ENCODE results near the gene ST6GALNAC5. TPM values are rescaled to one million over a fixed set of nuclear protein-coding genes. Genes with fewer than 3 reads are reported as not detected.

The ST6GALNAC5 gene
- total RNA-seq, 4 donors from 2014 or later, result 3.6 to 23.4 (median 11.0) TPM

DNA sequence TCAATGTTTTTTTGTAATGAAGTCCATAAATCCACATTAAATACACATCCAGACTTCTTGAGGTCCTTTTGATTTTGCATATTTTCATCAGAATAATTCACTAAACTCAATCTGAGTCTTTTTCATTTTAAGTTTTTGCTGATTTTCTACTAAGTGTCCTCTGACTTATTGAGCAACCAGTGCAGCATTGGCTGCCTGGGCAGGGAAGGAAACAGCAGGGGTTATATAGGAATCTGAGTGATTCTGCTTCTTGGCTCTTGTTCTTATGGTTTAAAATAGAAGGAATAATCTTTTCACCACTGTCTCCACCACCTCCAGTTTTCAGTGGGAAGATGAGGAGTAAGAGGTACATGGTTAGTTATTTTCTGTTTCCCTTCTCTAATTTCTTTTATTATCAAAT, 88.4 kb downstream of the ST6GALNAC5 start:
- ATAC-seq, result no peak
- Histone ChIP-seq H3K4me1 (no peaks in the 10 kb centered on the region), H3K27ac (no peak overlapping the region), H3K9me3 (no peaks in the 10 kb centered on the region), H3K27me3 (no peaks in the 10 kb centered on the region), H3K36me3 (no peaks in the 10 kb centered on the region), H3K4me3 (no peak overlapping the region)
- no peak for TF ChIP-seq EP300 (IDR thresholded peaks at IDR 0.05)
- TF ChIP-seq POLR2A (IDR thresholded peaks at IDR 0.05), result no peak
- TF ChIP-seq, protein P1, sequence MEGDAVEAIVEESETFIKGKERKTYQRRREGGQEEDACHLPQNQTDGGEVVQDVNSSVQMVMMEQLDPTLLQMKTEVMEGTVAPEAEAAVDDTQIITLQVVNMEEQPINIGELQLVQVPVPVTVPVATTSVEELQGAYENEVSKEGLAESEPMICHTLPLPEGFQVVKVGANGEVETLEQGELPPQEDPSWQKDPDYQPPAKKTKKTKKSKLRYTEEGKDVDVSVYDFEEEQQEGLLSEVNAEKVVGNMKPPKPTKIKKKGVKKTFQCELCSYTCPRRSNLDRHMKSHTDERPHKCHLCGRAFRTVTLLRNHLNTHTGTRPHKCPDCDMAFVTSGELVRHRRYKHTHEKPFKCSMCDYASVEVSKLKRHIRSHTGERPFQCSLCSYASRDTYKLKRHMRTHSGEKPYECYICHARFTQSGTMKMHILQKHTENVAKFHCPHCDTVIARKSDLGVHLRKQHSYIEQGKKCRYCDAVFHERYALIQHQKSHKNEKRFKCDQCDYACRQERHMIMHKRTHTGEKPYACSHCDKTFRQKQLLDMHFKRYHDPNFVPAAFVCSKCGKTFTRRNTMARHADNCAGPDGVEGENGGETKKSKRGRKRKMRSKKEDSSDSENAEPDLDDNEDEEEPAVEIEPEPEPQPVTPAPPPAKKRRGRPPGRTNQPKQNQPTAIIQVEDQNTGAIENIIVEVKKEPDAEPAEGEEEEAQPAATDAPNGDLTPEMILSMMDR (IDR thresholded peaks at IDR 0.05), result no peak
- no peak for TF ChIP-seq POLR2AphosphoS5 (IDR thresholded peaks at IDR 0.05)

DNA sequence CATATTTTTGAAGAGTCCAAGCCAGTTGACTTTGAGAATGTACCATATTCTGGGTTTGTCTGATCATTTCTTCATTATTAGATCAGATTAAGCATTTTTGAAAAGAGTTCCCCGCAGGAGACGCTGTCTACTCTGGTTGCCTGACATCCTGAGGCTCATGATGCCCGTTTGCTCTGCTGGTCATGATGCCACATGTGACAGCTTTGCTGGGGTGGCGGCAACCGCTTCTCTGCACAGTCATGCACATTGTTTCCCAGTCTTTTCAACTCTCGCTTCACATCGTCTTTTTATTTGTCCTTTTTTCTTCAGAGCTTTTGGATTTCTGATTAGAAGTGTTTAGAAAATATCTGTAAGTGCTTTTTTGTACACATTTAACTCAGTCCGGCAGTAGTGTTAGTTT, 90.7 kb downstream of the ST6GALNAC5 start:
- H3K4me3 ChIP-seq, result no peak overlapping the region

DNA sequence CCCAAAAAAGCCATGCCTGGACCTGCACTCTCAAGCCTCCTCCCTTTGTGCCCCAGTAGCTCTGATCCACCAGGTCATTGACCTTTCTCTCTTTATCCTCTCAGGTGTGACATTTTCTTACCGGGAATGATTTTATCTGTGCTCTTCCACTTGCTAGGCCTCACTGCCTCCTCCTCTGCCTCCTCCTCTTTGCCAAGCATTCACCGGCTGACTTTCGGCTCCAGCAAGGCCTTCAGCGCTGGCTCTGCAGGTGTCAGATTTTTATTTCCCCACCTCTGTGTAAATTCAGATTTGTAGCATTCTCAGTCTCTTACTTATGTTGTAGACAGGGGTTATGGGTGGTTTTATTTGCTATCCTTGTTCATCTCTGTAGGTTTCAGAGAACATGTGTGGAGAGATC, 91.5 kb downstream of the ST6GALNAC5 start:
- TF ChIP-seq POLR2A (IDR thresholded peaks at IDR 0.05) (no peak), EP300 (IDR thresholded peaks at IDR 0.05) (no peak), POLR2AphosphoS5 (IDR thresholded peaks at IDR 0.05) (no peak)
- TF ChIP-seq, protein P1 (IDR thresholded peaks at IDR 0.05), result no peak
- WGBS, 2 donors (ENCODE audit: low coverage in 1 of 2), result 94 to 98% methylated on average over 4 of the region's 4 CpGs
- Histone ChIP-seq H3K4me3 (no peak overlapping the region), H3K27me3 (no peaks in the 10 kb centered on the region), H3K36me3 (no peaks in the 10 kb centered on the region), H3K27ac (no peak overlapping the region), H3K9me3 (no peaks in the 10 kb centered on the region), H3K4me1 (no peaks in the 10 kb centered on the region)
- ATAC-seq, result no peak

More for the DNA sequence above, 90.7 kb downstream of the ST6GALNAC5 start:
- no peaks in the 10 kb centered on the region for H3K9me3 ChIP-seq
- no peak for ATAC-seq
- 83 to 85% methylated on average over 8 of the region's 8 CpGs for WGBS, 2 donors (ENCODE audit: low coverage in 1 of 2)
- no peaks in the 10 kb centered on the region for H3K4me1 ChIP-seq
- TF ChIP-seq EP300 (IDR thresholded peaks at IDR 0.05), result no peak
- TF ChIP-seq POLR2AphosphoS5 (IDR thresholded peaks at IDR 0.05), result no peak
- no peak for TF ChIP-seq POLR2A (IDR thresholded peaks at IDR 0.05)
- TF ChIP-seq, protein P1 (IDR thresholded peaks at IDR 0.05), result no peak
- no peaks in the 10 kb centered on the region for H3K36me3 ChIP-seq
- H3K27ac ChIP-seq, result no peak overlapping the region
- no peaks in the 10 kb centered on the region for H3K27me3 ChIP-seq

DNA sequence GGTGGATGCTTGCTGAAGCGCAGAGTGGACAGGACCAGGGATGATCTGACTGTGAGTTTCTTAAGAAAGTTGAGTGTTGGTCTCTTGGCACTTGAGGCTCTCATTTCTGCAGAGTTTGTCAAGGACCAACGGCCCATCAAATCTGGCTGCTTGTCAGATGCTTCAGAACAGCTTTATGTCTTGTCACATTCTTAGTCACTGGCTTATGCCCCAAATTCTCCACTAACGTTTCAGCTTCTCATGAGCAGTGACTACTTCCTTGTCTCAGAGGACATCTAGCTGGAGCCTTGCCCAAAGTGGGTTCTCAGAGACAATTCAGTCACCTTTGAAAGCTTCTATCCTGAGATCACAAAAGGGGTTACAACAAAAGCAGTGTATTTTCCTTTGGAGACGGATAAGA, 92.3 kb downstream of the ST6GALNAC5 start:
- no peaks in the 10 kb centered on the region for H3K27me3 ChIP-seq
- no peak overlapping the region for H3K27ac ChIP-seq
- H3K4me1 ChIP-seq, result no peaks in the 10 kb centered on the region
- WGBS, 2 donors (ENCODE audit: low coverage in 1 of 2), result 79% methylated on average over 2 to 3 of the region's 4 CpGs
- TF ChIP-seq EP300 (IDR thresholded peaks at IDR 0.05), result no peak
- TF ChIP-seq, protein P1 (IDR thresholded peaks at IDR 0.05), result no peak
- TF ChIP-seq POLR2AphosphoS5 (IDR thresholded peaks at IDR 0.05), result no peak
- no peak for TF ChIP-seq POLR2A (IDR thresholded peaks at IDR 0.05)
- ATAC-seq, result no peak
- no peak overlapping the region for H3K4me3 ChIP-seq
- H3K36me3 ChIP-seq, result no peaks in the 10 kb centered on the region
- H3K9me3 ChIP-seq, result no peaks in the 10 kb centered on the region

DNA sequence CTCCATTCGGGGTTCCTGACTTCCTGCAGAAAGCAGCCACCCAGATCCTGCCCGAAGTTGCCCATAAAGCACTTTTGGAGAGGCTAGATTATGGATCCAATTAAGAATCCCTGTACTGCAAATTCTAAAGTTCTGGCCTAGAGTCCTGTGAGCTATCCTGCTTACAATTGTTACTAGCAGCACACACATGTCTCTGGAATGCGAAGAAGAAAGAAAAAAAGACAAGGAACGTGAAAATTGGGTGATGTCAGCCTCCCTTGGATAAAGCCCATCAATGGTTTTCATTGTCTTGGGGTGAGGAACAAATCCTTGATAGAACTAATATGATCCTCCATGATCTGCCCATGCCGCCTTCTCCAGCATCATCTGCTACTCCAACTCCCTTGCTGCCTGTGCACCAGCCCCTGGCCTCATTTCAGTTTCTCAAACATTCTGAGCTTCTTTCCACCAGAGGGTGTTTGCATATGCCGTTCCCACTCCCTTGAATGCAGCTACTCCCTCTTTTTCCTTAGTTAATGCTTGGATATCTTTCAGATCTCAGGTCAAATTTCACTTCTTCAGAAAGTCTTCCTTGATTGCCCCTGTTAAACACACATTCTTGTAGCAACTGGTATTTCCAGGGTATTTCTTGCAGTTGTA, 94.0 kb downstream of the ST6GALNAC5 start:
- H3K27ac ChIP-seq, result no peak overlapping the region
- H3K9me3 ChIP-seq, result no peaks in the 10 kb centered on the region
- TF ChIP-seq, protein P1 (IDR thresholded peaks at IDR 0.05), result no peak
- TF ChIP-seq POLR2A (IDR thresholded peaks at IDR 0.05) (no peak), POLR2AphosphoS5 (IDR thresholded peaks at IDR 0.05) (no peak), EP300 (IDR thresholded peaks at IDR 0.05) (no peak)
- WGBS, 2 donors (ENCODE audit: low coverage in 1 of 2), result 84 to 86% methylated on average over 5 to 6 of the region's 6 CpGs
- no peak overlapping the region for H3K4me3 ChIP-seq
- ATAC-seq, result no peak
- H3K36me3 ChIP-seq, result no peaks in the 10 kb centered on the region
- no peaks in the 10 kb centered on the region for H3K4me1 ChIP-seq
- no peaks in the 10 kb centered on the region for H3K27me3 ChIP-seq
